Measurements from ENCODE around the gene BDP1.
"Not testable (repeated sequence)": the region's sequence is repeated elsewhere in the genome, so short reads cannot be mapped to it uniquely, and the experiment has no call there.

The BDP1 gene

GRCh38 chr5:71601222-71602026, 146.0 kb downstream of the BDP1 start:
- Mint-ChIP-seq H3K4me1 (ENCODE audit: low read depth) (peaks cover 39% of the 10 kb centered on the region), H3K9me3 (no peaks in the 10 kb centered on the region), H3K36me3 (ENCODE audit: low read depth) (peaks cover 57% of the 10 kb centered on the region), H3K4me3 (peak overlapping the region; percentile 31), H3K27me3 (no peaks in the 10 kb centered on the region), H3K27ac (peak overlapping the region; percentile 87)

- H3K27me3 Mint-ChIP-seq; H3K9me3 Mint-ChIP-seq; H3K4me1 Mint-ChIP-seq (ENCODE audit: low read depth); H3K4me3 Mint-ChIP-seq; H3K27ac Mint-ChIP-seq: not testable (repeated sequence)
- H3K36me3 Mint-ChIP-seq (ENCODE audit: low read depth) = peaks cover 30% of the 10 kb centered on the region
Measured at GRCh38 chr5:71609916-71610315, 154.5 kb downstream of the BDP1 start.

- Mint-ChIP-seq H3K9me3 (no peaks in the 10 kb centered on the region), H3K4me1 (ENCODE audit: low read depth) (no peaks in the 10 kb centered on the region), H3K27ac (no peak overlapping the region), H3K27me3 (no peaks in the 10 kb centered on the region), H3K4me3 (no peak overlapping the region), H3K36me3 (ENCODE audit: low read depth) (peaks cover 57% of the 10 kb centered on the region)
Measured at GRCh38 chr5:71615809-71616208, 160.4 kb downstream of the BDP1 start.

All from stimulated activated naive CD8-positive, alpha-beta T cell treated with anti-CD3 and anti-CD28 coated beads, Interleukin-15, Interleukin-2, amounts not matched to agents 100 ng/mL and 50 ng/mL, for 24 hours (primary cell).